Nephron progenitor cell (in vitro differentiated cells): ENCODE results near the gene MZT2A.
"Not testable (repeated sequence)": the region's sequence is repeated elsewhere in the genome, so short reads cannot be mapped to it uniquely, and the experiment has no call there.

ENCODE experiments used
- DNase-seq: peaks from one replicate; pipeline ENCODE4 v3.0.0; 2021
- H3K27ac Mint-ChIP-seq: 2 replicates; pipeline ENCODE4 v1.8.0; 2021; ENCODE audit warnings: mild to moderate bottlenecking, moderate library complexity, mixed read lengths
- H3K27me3 Mint-ChIP-seq: 2 replicates; pipeline ENCODE4 v1.8.0; 2021; ENCODE audit warnings: mild to moderate bottlenecking, low read depth, mixed read lengths; ENCODE audit not compliant: poor library complexity
- H3K36me3 Mint-ChIP-seq: 2 replicates; pipeline ENCODE4 v1.8.0; 2021; ENCODE audit warnings: low read depth, mixed read lengths
- H3K4me1 Mint-ChIP-seq: 2 replicates; pipeline ENCODE4 v1.8.0; 2021; ENCODE audit warnings: mixed read lengths
- H3K4me3 Mint-ChIP-seq: 2 replicates; pipeline ENCODE4 v1.8.0; 2021; ENCODE audit warnings: mild to moderate bottlenecking, moderate library complexity, mixed read lengths
- H3K9me3 Mint-ChIP-seq: 2 replicates; pipeline ENCODE4 v1.8.0; 2021; ENCODE audit warnings: mild to moderate bottlenecking, moderate library complexity, mixed read lengths
- TF ChIP-seq, protein P1 (sequence below): fragments of 200-600 bp; sonication (generic); IDR thresholded peaks from 2 replicates; pipeline ENCODE4 v1.5.0; 2021; ENCODE audit warnings: antibody characterized with exemption

The MZT2A gene

DNA sequence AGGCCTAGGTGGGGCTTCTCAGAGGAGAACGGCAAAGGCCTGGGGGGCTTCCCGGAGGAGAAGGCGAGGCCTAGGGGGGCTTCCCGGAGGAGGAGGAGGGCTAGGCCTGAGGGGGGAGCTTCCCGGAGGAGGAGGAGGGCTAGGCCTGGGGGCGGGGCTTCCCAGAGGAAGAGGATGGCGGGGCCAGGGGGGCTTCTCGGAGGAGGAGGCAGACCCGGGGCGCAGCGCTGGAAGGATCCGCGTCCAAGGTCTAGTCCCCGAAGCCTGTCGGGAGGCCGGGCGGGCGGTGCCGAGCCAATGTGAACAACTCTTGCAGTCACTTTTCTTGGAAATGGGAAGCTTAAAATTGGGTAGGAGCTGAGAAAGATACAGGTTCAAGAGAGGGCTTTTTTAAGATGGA, 46.3 kb downstream of the MZT2A start:
- Mint-ChIP-seq H3K9me3 (no peaks in the 10 kb centered on the region), H3K4me3 (no peak overlapping the region), H3K4me1 (no peaks in the 10 kb centered on the region), H3K27ac (no peak overlapping the region), H3K27me3 (peaks cover 3% of the 10 kb centered on the region), H3K36me3 (no peaks in the 10 kb centered on the region)
- DNase-seq, result no peak
- TF ChIP-seq, protein P1, sequence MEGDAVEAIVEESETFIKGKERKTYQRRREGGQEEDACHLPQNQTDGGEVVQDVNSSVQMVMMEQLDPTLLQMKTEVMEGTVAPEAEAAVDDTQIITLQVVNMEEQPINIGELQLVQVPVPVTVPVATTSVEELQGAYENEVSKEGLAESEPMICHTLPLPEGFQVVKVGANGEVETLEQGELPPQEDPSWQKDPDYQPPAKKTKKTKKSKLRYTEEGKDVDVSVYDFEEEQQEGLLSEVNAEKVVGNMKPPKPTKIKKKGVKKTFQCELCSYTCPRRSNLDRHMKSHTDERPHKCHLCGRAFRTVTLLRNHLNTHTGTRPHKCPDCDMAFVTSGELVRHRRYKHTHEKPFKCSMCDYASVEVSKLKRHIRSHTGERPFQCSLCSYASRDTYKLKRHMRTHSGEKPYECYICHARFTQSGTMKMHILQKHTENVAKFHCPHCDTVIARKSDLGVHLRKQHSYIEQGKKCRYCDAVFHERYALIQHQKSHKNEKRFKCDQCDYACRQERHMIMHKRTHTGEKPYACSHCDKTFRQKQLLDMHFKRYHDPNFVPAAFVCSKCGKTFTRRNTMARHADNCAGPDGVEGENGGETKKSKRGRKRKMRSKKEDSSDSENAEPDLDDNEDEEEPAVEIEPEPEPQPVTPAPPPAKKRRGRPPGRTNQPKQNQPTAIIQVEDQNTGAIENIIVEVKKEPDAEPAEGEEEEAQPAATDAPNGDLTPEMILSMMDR, result no peak

DNA sequence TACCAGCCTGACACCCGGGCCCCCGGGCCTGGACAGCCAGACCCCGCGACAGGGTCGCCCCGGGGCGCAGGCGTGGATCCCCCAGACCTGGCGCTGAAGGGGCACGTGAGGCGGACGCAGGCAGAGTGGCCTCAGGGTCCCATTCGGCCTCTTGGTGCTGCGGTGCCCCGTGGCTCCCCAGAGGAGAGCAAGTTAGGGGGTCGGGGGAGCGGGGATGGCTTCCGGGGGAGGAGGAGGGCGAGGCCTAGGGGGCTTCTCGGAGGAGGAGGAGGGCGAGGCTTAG, 46.7 kb downstream of the MZT2A start:
- H3K27me3 Mint-ChIP-seq, DNase-seq, H3K9me3 Mint-ChIP-seq, H3K4me3 Mint-ChIP-seq, H3K27ac Mint-ChIP-seq, H3K4me1 Mint-ChIP-seq, H3K36me3 Mint-ChIP-seq: not testable (repeated sequence)

DNA sequence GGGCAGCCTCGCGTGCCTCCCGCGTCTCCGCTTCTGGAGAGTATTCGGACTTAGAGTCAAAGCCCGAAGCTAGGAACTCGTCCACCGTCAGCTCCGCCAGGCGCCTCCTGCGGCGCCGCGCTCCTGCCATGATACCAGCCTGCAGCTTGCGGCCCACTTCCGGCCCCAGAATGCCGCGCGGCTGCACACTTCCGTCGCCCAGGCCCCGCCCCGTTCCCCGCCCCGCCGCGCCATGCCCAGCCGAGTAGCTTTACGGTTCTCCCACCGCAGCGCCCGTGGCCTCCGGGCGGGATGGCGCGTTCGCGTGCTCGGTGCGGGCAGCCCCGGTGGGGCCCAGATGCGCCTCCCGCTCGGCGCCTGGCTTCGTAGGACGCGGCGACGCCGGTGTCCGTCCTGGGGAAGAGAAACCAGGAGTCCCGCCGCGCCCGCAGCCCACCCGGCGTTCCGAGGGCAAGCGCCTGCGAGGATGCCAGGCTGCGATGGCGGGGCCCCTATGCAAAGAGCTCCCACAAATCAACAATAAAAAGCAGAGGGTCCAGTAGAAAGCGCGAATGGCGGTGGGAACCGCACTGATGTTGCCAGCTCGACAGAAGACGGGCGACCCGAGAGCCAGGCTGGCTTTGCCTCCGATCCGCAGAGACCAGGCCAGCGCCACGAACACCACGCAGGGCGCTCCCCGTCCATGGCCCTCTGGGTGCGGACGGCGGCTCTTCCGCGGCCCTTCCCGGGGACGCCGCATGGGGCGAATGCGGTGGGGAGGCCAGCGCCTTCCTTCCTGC, 47.3 kb downstream of the MZT2A start:
- not testable (repeated sequence) for H3K27ac Mint-ChIP-seq, H3K4me1 Mint-ChIP-seq, H3K4me3 Mint-ChIP-seq, DNase-seq, H3K36me3 Mint-ChIP-seq, H3K9me3 Mint-ChIP-seq, H3K27me3 Mint-ChIP-seq

GRCh38 chr2:131440742-131441468, 51.3 kb downstream of the MZT2A start:
- H3K4me1 Mint-ChIP-seq, H3K27ac Mint-ChIP-seq, H3K36me3 Mint-ChIP-seq: not testable (repeated sequence)

More at GRCh38 chr2:131440742-131441468, 51.3 kb downstream of the MZT2A start:
- not testable (repeated sequence) for H3K9me3 Mint-ChIP-seq, DNase-seq, H3K4me3 Mint-ChIP-seq, H3K27me3 Mint-ChIP-seq
